HepG2 (cell line): ENCODE data around the gene CHMP1A. TPM values are rescaled to one million over a fixed set of nuclear protein-coding genes. Genes with fewer than 3 reads are reported as not detected.

ENCODE experiments used
- ADNP ChIP-seq: sonication (generic); formaldehyde crosslinking; IDR thresholded peaks from 2 replicates; pipeline ENCODE4 v1.4.0; 2020; ENCODE audit warnings: missing genetic modification reagents
- FOSL1 ChIP-seq: sonication (generic); formaldehyde crosslinking; IDR thresholded peaks from 2 replicates; pipeline ENCODE4 v1.9.0; 2021; ENCODE audit warnings: missing genetic modification reagents, borderline replicate concordance
- GABPB1 ChIP-seq: IDR thresholded peaks from 2 replicates; pipeline ENCODE4 v1.6.1; 2016; ENCODE audit warnings: mild to moderate bottlenecking, missing genetic modification reagents, moderate library complexity, missing compliant biosample characterization
- HNRNPK ChIP-seq: fragments of 200-400 bp; formaldehyde crosslinking; IDR thresholded peaks from 2 replicates; pipeline ENCODE4 v1.6.1; 2018; ENCODE audit warnings: low read length, low read depth, moderate library complexity, mild to moderate bottlenecking; ENCODE audit not compliant: poor library complexity, severe bottlenecking
- KDM2A ChIP-seq: sonication (generic); formaldehyde crosslinking; IDR thresholded peaks from 2 replicates; pipeline ENCODE4 v1.4.0; 2020; ENCODE audit warnings: low read depth, missing genetic modification reagents, borderline replicate concordance
- KDM5B ChIP-seq: sonication (generic); formaldehyde crosslinking; IDR thresholded peaks from 2 replicates; pipeline ENCODE4 v1.4.0; 2020; ENCODE audit warnings: missing genetic modification reagents, mild to moderate bottlenecking, borderline replicate concordance
- NR2C2 ChIP-seq: sonication (generic); formaldehyde crosslinking; IDR thresholded peaks from 2 replicates; pipeline ENCODE4 v1.4.0; 2020; ENCODE audit warnings: missing genetic modification reagents, mild to moderate bottlenecking, moderate library complexity, borderline replicate concordance
- PHF21A ChIP-seq: sonication (generic); formaldehyde crosslinking; IDR thresholded peaks from 2 replicates; pipeline ENCODE4 v1.5.0; 2020; ENCODE audit warnings: mild to moderate bottlenecking, missing genetic modification reagents
- RFX1 ChIP-seq: fragments of 450-650 bp; IDR thresholded peaks from 2 replicates; pipeline ENCODE4 v1.6.1; 2017
- SKI ChIP-seq: fragments of 450-650 bp; IDR thresholded peaks from one replicate; pipeline ENCODE4 v1.6.1; 2018; ENCODE audit warnings: mild to moderate bottlenecking; ENCODE audit not compliant: partially characterized antibody
- SNAPC2 ChIP-seq: sonication (generic); formaldehyde crosslinking; IDR thresholded peaks from 2 replicates; pipeline ENCODE4 v1.8.1; 2022; ENCODE audit warnings: mild to moderate bottlenecking, missing genetic modification reagents
- TOPORS ChIP-seq: sonication (generic); formaldehyde crosslinking; IDR thresholded peaks from 2 replicates; pipeline ENCODE4 v1.8.0; 2023; ENCODE audit warnings: mild to moderate bottlenecking, missing genetic modification reagents
- ZNF253 ChIP-seq: sonication (generic); formaldehyde crosslinking; IDR thresholded peaks from 2 replicates; pipeline ENCODE4 v1.8.0; 2022; ENCODE audit warnings: mild to moderate bottlenecking, missing genetic modification reagents, borderline replicate concordance
- polyA plus RNA-seq, 8 experiments: library from polyadenylated mRNA; depleted of rRNA in 3 of 8; stranded (reverse) in 7 of 8; unstranded in 1 of 8; fragments of >200 nt; fragmentation: Illumina TruSeq in 4 of 8; extraction: Trizol in 4 of 8; gene quantifications; 2 replicates each; pipeline versions ENCODE4 v1.2.1 to v1.2.3, GENCODE V29; 2011 to 2016; ENCODE audit warnings: low read depth in 4 of 8, missing spikeins in 1 of 8, mixed read lengths in 1 of 8; ENCODE audit not compliant: insufficient read depth in 1 of 8
- total RNA-seq, 5 experiments: library from RNA; depleted of rRNA; stranded (reverse); fragments of >200 nt; fragmentation: Illumina TruSeq; extraction: Trizol; gene quantifications; 2 replicates each; pipeline ENCODE4 v1.2.3, GENCODE V29; 2016; ENCODE audit warnings: low read depth in 1 of 5
- TF ChIP-seq, protein P1 (sequence below): sonication (generic); formaldehyde crosslinking; IDR thresholded peaks from 2 replicates; pipeline ENCODE4 v1.4.0; 2020; ENCODE audit warnings: missing genetic modification reagents, borderline replicate concordance
- TF ChIP-seq, protein P2 (sequence below): sonication (generic); formaldehyde crosslinking; IDR thresholded peaks from 2 replicates; pipeline ENCODE4 v1.9.0; 2021; ENCODE audit warnings: mild to moderate bottlenecking, missing genetic modification reagents
- TF ChIP-seq, protein P3 (sequence below): IDR thresholded peaks from 2 replicates; pipeline ENCODE4 v1.6.1; 2016; ENCODE audit warnings: low read depth, control low read depth
- TF ChIP-seq, protein P4 (sequence below): sonication (generic); formaldehyde crosslinking; IDR thresholded peaks from 2 replicates; pipeline ENCODE4 v1.8.0; 2022; ENCODE audit warnings: missing genetic modification reagents, mild to moderate bottlenecking, inconsistent platforms, borderline replicate concordance
- TF ChIP-seq, protein P5 (sequence below): IDR thresholded peaks from 2 replicates; pipeline ENCODE4 v1.6.1; 2012; ENCODE audit warnings: inconsistent platforms

Gene CHMP1A
- total and polyA plus RNA-seq, 2 of the 13 experiments (the other 11 are each of a cell fraction or from before 2014, with no cell fraction given): 69.4 to 73.3 TPM

- TF ChIP-seq, protein P1, sequence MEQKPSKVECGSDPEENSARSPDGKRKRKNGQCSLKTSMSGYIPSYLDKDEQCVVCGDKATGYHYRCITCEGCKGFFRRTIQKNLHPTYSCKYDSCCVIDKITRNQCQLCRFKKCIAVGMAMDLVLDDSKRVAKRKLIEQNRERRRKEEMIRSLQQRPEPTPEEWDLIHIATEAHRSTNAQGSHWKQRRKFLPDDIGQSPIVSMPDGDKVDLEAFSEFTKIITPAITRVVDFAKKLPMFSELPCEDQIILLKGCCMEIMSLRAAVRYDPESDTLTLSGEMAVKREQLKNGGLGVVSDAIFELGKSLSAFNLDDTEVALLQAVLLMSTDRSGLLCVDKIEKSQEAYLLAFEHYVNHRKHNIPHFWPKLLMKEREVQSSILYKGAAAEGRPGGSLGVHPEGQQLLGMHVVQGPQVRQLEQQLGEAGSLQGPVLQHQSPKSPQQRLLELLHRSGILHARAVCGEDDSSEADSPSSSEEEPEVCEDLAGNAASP (CRISPR knock-in tag): no peak
- TF ChIP-seq PHF21A (no peak), KDM2A (CRISPR knock-in tag) (peak; percentile 86), SNAPC2 (CRISPR knock-in tag) (0 out of 2 replicates have a peak, but pooled peaks have one; percentile 63), SKI (peak; percentile 19), TOPORS (CRISPR knock-in tag) (peak; percentile 86; the same call in 1 of the 2 replicates), NR2C2 (CRISPR knock-in tag) (no peak), ADNP (no peak), RFX1 (no peak; the same call in 1 of the 2 replicates), HNRNPK (no peak), ZNF253 (CRISPR knock-in tag) (no peak), GABPB1 (peak; percentile 39), KDM5B (CRISPR knock-in tag) (peak; percentile 93), FOSL1 (no peak)
- TF ChIP-seq, protein P2, sequence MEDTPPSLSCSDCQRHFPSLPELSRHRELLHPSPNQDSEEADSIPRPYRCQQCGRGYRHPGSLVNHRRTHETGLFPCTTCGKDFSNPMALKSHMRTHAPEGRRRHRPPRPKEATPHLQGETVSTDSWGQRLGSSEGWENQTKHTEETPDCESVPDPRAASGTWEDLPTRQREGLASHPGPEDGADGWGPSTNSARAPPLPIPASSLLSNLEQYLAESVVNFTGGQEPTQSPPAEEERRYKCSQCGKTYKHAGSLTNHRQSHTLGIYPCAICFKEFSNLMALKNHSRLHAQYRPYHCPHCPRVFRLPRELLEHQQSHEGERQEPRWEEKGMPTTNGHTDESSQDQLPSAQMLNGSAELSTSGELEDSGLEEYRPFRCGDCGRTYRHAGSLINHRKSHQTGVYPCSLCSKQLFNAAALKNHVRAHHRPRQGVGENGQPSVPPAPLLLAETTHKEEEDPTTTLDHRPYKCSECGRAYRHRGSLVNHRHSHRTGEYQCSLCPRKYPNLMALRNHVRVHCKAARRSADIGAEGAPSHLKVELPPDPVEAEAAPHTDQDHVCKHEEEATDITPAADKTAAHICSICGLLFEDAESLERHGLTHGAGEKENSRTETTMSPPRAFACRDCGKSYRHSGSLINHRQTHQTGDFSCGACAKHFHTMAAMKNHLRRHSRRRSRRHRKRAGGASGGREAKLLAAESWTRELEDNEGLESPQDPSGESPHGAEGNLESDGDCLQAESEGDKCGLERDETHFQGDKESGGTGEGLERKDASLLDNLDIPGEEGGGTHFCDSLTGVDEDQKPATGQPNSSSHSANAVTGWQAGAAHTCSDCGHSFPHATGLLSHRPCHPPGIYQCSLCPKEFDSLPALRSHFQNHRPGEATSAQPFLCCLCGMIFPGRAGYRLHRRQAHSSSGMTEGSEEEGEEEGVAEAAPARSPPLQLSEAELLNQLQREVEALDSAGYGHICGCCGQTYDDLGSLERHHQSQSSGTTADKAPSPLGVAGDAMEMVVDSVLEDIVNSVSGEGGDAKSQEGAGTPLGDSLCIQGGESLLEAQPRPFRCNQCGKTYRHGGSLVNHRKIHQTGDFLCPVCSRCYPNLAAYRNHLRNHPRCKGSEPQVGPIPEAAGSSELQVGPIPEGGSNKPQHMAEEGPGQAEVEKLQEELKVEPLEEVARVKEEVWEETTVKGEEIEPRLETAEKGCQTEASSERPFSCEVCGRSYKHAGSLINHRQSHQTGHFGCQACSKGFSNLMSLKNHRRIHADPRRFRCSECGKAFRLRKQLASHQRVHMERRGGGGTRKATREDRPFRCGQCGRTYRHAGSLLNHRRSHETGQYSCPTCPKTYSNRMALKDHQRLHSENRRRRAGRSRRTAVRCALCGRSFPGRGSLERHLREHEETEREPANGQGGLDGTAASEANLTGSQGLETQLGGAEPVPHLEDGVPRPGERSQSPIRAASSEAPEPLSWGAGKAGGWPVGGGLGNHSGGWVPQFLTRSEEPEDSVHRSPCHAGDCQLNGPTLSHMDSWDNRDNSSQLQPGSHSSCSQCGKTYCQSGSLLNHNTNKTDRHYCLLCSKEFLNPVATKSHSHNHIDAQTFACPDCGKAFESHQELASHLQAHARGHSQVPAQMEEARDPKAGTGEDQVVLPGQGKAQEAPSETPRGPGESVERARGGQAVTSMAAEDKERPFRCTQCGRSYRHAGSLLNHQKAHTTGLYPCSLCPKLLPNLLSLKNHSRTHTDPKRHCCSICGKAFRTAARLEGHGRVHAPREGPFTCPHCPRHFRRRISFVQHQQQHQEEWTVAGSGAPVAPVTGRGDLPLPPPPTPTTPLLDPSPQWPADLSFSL (CRISPR knock-in tag): no peak
- TF ChIP-seq, protein P3, sequence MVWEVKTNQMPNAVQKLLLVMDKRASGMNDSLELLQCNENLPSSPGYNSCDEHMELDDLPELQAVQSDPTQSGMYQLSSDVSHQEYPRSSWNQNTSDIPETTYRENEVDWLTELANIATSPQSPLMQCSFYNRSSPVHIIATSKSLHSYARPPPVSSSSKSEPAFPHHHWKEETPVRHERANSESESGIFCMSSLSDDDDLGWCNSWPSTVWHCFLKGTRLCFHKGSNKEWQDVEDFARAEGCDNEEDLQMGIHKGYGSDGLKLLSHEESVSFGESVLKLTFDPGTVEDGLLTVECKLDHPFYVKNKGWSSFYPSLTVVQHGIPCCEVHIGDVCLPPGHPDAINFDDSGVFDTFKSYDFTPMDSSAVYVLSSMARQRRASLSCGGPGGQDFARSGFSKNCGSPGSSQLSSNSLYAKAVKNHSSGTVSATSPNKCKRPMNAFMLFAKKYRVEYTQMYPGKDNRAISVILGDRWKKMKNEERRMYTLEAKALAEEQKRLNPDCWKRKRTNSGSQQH: no peak
- TF ChIP-seq, protein P4, sequence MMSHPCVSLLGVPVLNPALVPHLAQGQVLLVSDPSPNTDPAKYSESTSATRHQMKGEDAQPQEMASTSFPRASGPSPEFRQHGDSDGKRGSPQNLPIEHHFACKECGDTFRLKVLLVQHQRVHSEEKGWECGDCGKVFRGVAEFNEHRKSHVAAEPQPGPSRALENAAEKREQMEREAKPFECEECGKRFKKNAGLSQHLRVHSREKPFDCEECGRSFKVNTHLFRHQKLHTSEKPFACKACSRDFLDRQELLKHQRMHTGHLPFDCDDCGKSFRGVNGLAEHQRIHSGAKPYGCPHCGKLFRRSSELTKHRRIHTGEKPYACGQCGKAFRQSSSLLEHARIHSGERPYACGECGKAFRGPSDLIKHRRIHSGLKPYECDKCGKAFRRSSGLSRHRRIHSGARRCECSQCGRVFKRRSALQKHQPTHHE (CRISPR knock-in tag): 0 out of 2 replicates have a peak, but pooled peaks have one; percentile 46
- TF ChIP-seq, protein P5, sequence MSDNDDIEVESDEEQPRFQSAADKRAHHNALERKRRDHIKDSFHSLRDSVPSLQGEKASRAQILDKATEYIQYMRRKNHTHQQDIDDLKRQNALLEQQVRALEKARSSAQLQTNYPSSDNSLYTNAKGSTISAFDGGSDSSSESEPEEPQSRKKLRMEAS: peak; percentile 75; the same call in 1 of the 2 replicates
Measured at GRCh38 chr16:89695086-89695874, 37.8 kb upstream of the CHMP1A start (continued).
